SK-N-SH (cell line): Measurements from ENCODE around the gene TRMT1.

ENCODE experiments used
- MXI1 ChIP-seq: IDR thresholded peaks from 2 replicates; pipeline ENCODE4 v1.6.1; 2012; ENCODE audit warnings: mild to moderate bottlenecking, low read depth, low read length, improper control_type of control experiment
- RAD21 ChIP-seq: IDR thresholded peaks from 2 replicates; pipeline ENCODE4 v1.6.1; 2012; ENCODE audit warnings: mild to moderate bottlenecking, low read length
- RCOR1 ChIP-seq: fragments of 150-350 bp; IDR thresholded peaks from 2 replicates; pipeline ENCODE4 v1.6.1; 2017; ENCODE audit warnings: antibody characterized with exemption, low read length
- TF ChIP-seq, protein P1 (sequence below): IDR thresholded peaks from 2 replicates; pipeline ENCODE4 v1.6.1; 2012; ENCODE audit warnings: mild to moderate bottlenecking, low read depth, low read length, moderate library complexity
- TF ChIP-seq, protein P2 (sequence below): IDR thresholded peaks from 2 replicates; pipeline ENCODE4 v1.4.0; 2012; ENCODE audit warnings: low read depth
- TF ChIP-seq, protein P3 (sequence below): fragments of 200-600 bp; sonication (generic); IDR thresholded peaks from 2 replicates; pipeline ENCODE4 v1.6.1; 2017; ENCODE audit warnings: antibody characterized with exemption, mild to moderate bottlenecking, moderate library complexity
- TF ChIP-seq, protein P4 (sequence below): IDR thresholded peaks from 2 replicates; pipeline ENCODE4; 2012

DNA sequence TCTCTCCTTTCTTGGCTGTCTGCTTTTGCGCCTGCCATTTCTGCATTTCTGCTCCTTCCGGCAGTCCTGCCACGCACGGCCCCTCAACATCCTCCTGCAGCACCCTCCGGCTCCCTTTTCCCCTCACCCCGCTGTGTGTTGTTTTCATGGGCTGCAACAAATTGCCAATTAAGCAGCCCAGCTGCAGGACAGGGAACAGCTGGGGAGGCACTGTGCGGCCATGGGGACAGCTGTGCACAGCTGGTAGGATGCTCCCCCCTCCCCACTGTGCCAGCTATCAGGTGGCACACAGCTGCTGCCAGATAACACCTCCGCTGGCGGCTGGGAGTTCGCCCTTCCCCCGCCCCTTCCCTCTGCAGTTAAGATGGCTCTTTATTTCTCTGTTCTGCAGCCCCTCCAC, 39.3 kb downstream of the TRMT1 start:
- TF ChIP-seq MXI1 (no peak; the same call in 1 of the 2 replicates), RCOR1 (peak; percentile 82), RAD21 (no peak)
- TF ChIP-seq, protein P1, sequence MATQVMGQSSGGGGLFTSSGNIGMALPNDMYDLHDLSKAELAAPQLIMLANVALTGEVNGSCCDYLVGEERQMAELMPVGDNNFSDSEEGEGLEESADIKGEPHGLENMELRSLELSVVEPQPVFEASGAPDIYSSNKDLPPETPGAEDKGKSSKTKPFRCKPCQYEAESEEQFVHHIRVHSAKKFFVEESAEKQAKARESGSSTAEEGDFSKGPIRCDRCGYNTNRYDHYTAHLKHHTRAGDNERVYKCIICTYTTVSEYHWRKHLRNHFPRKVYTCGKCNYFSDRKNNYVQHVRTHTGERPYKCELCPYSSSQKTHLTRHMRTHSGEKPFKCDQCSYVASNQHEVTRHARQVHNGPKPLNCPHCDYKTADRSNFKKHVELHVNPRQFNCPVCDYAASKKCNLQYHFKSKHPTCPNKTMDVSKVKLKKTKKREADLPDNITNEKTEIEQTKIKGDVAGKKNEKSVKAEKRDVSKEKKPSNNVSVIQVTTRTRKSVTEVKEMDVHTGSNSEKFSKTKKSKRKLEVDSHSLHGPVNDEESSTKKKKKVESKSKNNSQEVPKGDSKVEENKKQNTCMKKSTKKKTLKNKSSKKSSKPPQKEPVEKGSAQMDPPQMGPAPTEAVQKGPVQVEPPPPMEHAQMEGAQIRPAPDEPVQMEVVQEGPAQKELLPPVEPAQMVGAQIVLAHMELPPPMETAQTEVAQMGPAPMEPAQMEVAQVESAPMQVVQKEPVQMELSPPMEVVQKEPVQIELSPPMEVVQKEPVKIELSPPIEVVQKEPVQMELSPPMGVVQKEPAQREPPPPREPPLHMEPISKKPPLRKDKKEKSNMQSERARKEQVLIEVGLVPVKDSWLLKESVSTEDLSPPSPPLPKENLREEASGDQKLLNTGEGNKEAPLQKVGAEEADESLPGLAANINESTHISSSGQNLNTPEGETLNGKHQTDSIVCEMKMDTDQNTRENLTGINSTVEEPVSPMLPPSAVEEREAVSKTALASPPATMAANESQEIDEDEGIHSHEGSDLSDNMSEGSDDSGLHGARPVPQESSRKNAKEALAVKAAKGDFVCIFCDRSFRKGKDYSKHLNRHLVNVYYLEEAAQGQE = no peak
- TF ChIP-seq, protein P2, sequence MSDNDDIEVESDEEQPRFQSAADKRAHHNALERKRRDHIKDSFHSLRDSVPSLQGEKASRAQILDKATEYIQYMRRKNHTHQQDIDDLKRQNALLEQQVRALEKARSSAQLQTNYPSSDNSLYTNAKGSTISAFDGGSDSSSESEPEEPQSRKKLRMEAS = no peak
- TF ChIP-seq, protein P3, sequence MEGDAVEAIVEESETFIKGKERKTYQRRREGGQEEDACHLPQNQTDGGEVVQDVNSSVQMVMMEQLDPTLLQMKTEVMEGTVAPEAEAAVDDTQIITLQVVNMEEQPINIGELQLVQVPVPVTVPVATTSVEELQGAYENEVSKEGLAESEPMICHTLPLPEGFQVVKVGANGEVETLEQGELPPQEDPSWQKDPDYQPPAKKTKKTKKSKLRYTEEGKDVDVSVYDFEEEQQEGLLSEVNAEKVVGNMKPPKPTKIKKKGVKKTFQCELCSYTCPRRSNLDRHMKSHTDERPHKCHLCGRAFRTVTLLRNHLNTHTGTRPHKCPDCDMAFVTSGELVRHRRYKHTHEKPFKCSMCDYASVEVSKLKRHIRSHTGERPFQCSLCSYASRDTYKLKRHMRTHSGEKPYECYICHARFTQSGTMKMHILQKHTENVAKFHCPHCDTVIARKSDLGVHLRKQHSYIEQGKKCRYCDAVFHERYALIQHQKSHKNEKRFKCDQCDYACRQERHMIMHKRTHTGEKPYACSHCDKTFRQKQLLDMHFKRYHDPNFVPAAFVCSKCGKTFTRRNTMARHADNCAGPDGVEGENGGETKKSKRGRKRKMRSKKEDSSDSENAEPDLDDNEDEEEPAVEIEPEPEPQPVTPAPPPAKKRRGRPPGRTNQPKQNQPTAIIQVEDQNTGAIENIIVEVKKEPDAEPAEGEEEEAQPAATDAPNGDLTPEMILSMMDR = no peak
- TF ChIP-seq, protein P4, sequence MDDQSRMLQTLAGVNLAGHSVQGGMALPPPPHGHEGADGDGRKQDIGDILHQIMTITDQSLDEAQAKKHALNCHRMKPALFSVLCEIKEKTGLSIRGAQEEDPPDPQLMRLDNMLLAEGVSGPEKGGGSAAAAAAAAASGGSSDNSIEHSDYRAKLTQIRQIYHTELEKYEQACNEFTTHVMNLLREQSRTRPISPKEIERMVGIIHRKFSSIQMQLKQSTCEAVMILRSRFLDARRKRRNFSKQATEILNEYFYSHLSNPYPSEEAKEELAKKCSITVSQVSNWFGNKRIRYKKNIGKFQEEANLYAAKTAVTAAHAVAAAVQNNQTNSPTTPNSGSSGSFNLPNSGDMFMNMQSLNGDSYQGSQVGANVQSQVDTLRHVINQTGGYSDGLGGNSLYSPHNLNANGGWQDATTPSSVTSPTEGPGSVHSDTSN = no peak
